Gastroesophageal sphincter (tissue), 3 donors: ENCODE results near the gene GJA4.

Source experiments
- CTCF ChIP-seq, 4 experiments: fragments of 200-600 bp in 2 of 4; fragments of 450-650 bp in 2 of 4; sonication (generic) in 1 of 4; IDR thresholded peaks; one replicate each; pipeline ENCODE4 v1.5.1; 2017 to 2019; ENCODE audit warnings: antibody characterized with exemption in 4 of 4, mild to moderate bottlenecking in 2 of 4, moderate library complexity in 2 of 4
- POLR2A ChIP-seq, 2 donors: fragments of 450-650 bp; IDR thresholded peaks; one replicate each; pipeline ENCODE4 v1.6.1; 2017; ENCODE audit warnings: antibody characterized with exemption in 2 of 2, mild to moderate bottlenecking in 2 of 2, moderate library complexity in 1 of 2

GRCh38 chr1:34771573-34772371 is 21.0 kb upstream of the GJA4 start:
- no peak for TF ChIP-seq CTCF (IDR thresholded peaks at IDR 0.05)
- TF ChIP-seq POLR2A (IDR thresholded peaks at IDR 0.05): no peak
